Peyer's patch (tissue), 4 donors: ENCODE data around the gene RTN4IP1. TPM values are rescaled to one million over a fixed set of nuclear protein-coding genes. Genes with fewer than 3 reads are reported as not detected.

Experiments used
- DNase-seq, 3 donors: peaks; one replicate each; pipeline ENCODE4 v3.0.0-alpha.2; 2017 to 2019
- H3K27ac ChIP-seq, 4 donors: fragments of 200-600 bp; sonication (generic); one replicate each; pipeline ENCODE4 v1.5.1; 2016 to 2019
- H3K27me3 ChIP-seq, 2 donors: fragments of 200-600 bp; sonication (generic); one replicate each; pipeline ENCODE4 v1.5.1; 2019
- H3K36me3 ChIP-seq, 3 donors: fragments of 200-600 bp; sonication (generic); one replicate each; pipeline ENCODE4 v1.5.1; 2016 to 2019
- H3K4me1 ChIP-seq, 4 donors: fragments of 200-600 bp; sonication (generic); one replicate each; pipeline ENCODE4 v1.5.1; 2016 to 2019
- H3K4me3 ChIP-seq, 4 donors: fragments of 200-600 bp; sonication (generic); 1 replicate in 3 of 4; 2 replicates in 1 of 4; pipeline ENCODE4 v1.5.1; 2016 to 2019; ENCODE audit warnings: mild to moderate bottlenecking in 1 of 4
- H3K9me3 ChIP-seq, 4 donors: fragments of 200-600 bp; sonication (generic); one replicate each; pipeline ENCODE4 v1.5.1; 2016 to 2019; ENCODE audit warnings: mild to moderate bottlenecking in 1 of 4
- CTCF ChIP-seq, 6 experiments: fragments of 450-650 bp in 4 of 6; fragments of 200-600 bp in 2 of 6; sonication (generic) in 1 of 6; IDR thresholded peaks; one replicate each; pipeline ENCODE4 v1.5.1; 2017 to 2019; ENCODE audit warnings: antibody characterized with exemption in 6 of 6, mild to moderate bottlenecking in 3 of 6, moderate library complexity in 1 of 6
- POLR2A ChIP-seq, 2 donors: fragments of 450-650 bp; IDR thresholded peaks; one replicate each; pipeline ENCODE4 v1.5.1; 2017; ENCODE audit warnings: antibody characterized with exemption in 2 of 2, mild to moderate bottlenecking in 2 of 2, moderate library complexity in 2 of 2
- total RNA-seq, 4 donors: library from RNA; depleted of rRNA; stranded (reverse); fragments of >200 nt; gene quantifications; one replicate each; pipeline ENCODE4 v1.1.0, GENCODE V29; 2016

The RTN4IP1 gene
- total RNA-seq, 4 donors from 2014 or later: 4.1 to 6.3 (median 5.1) TPM

GRCh38 chr6:106617857-106618256 is 11.4 kb downstream of the RTN4IP1 start:
- H3K4me1 ChIP-seq: no peaks in the 10 kb centered on the region
- peaks cover 0 to 12% (median 0%) of the 10 kb centered on the region in 3 donors for H3K36me3 ChIP-seq
- H3K4me3 ChIP-seq: no peak overlapping the region
- no peaks in the 10 kb centered on the region for H3K9me3 ChIP-seq
- no peaks in the 10 kb centered on the region for H3K27me3 ChIP-seq
- H3K27ac ChIP-seq: no peak overlapping the region
- DNase-seq: no peak
- TF ChIP-seq POLR2A (IDR thresholded peaks at IDR 0.05) (no peak), CTCF (IDR thresholded peaks at IDR 0.05) (no peak)

- H3K4me1 ChIP-seq: no peaks in the 10 kb centered on the region
- H3K36me3 ChIP-seq: peaks cover 0 to 9% (median 0%) of the 10 kb centered on the region in 3 donors
- TF ChIP-seq CTCF (IDR thresholded peaks at IDR 0.05): no peak
- no peak for TF ChIP-seq POLR2A (IDR thresholded peaks at IDR 0.05)
- H3K27ac ChIP-seq: no peak overlapping the region
- no peaks in the 10 kb centered on the region for H3K27me3 ChIP-seq
- no peaks in the 10 kb centered on the region for H3K9me3 ChIP-seq
- H3K4me3 ChIP-seq: no peak overlapping the region
- no peak for DNase-seq
Observed at GRCh38 chr6:106617302-106617701, 12.0 kb downstream of the RTN4IP1 start.

- Histone ChIP-seq H3K27ac (peak overlapping the region in 1 of 4 donors; percentile 6), H3K9me3 (no peaks in the 10 kb centered on the region), H3K27me3 (no peaks in the 10 kb centered on the region), H3K4me1 (no peaks in the 10 kb centered on the region), H3K36me3 (peaks cover 0 to 6% (median 0%) of the 10 kb centered on the region in 3 donors), H3K4me3 (no peak overlapping the region)
- TF ChIP-seq POLR2A (IDR thresholded peaks at IDR 0.05): no peak
- no peak for TF ChIP-seq CTCF (IDR thresholded peaks at IDR 0.05)
- no peak for DNase-seq
Observed at GRCh38 chr6:106614592-106615257, 14.6 kb downstream of the RTN4IP1 start.

GRCh38 chr6:106614166-106614565 is 15.1 kb downstream of the RTN4IP1 start:
- no peak overlapping the region for H3K4me3 ChIP-seq
- H3K4me1 ChIP-seq: no peaks in the 10 kb centered on the region
- no peak for TF ChIP-seq CTCF (IDR thresholded peaks at IDR 0.05)
- no peak for TF ChIP-seq POLR2A (IDR thresholded peaks at IDR 0.05)
- no peaks in the 10 kb centered on the region for H3K9me3 ChIP-seq
- peak overlapping the region in 1 of 4 donors; percentile 6 for H3K27ac ChIP-seq
- no peak for DNase-seq
- H3K36me3 ChIP-seq: peaks cover 0 to 6% (median 0%) of the 10 kb centered on the region in 3 donors
- H3K27me3 ChIP-seq: no peaks in the 10 kb centered on the region

- DNase-seq: no peak
- no peak overlapping the region for H3K4me3 ChIP-seq
Observed at GRCh38 chr6:106613590-106613989, 15.7 kb downstream of the RTN4IP1 start.

More at GRCh38 chr6:106613590-106613989, 15.7 kb downstream of the RTN4IP1 start:
- Histone ChIP-seq H3K4me1 (no peaks in the 10 kb centered on the region), H3K9me3 (no peaks in the 10 kb centered on the region), H3K27me3 (no peaks in the 10 kb centered on the region), H3K27ac (peak overlapping the region in 1 of 4 donors; percentile 6), H3K36me3 (peaks cover 0 to under 1% (median 0%) of the 10 kb centered on the region in 3 donors)
- no peak for TF ChIP-seq CTCF (IDR thresholded peaks at IDR 0.05)
- no peak for TF ChIP-seq POLR2A (IDR thresholded peaks at IDR 0.05)
